HG02571 (cell line): ENCODE measurements around the gene TGFBI.
"Not testable (repeated sequence)": the region's sequence is repeated elsewhere in the genome, so short reads cannot be mapped to it uniquely, and the experiment has no call there.

Experiments used
- ATAC-seq: cut with Tn5 transposase; IDR thresholded peaks from one replicate; pipeline ENCODE4 v1.9.1; 2021; ENCODE audit warnings: mild to moderate bottlenecking, moderate library complexity; ENCODE audit not compliant: unreplicated experiment

The TGFBI gene

GRCh38 chr5:136043968-136044610, 15.3 kb downstream of the TGFBI start:
- no peak for ATAC-seq

- not testable (repeated sequence) for ATAC-seq
These were observed 16.2 kb downstream of the TGFBI start for GRCh38 chr5:136045026-136045425.

- no peak for ATAC-seq
These were observed 17.5 kb downstream of the TGFBI start for GRCh38 chr5:136046246-136046645.

GRCh38 chr5:136047858-136048257, 19.1 kb downstream of the TGFBI start:
- ATAC-seq, result no peak

GRCh38 chr5:136048966-136049365, 20.2 kb downstream of the TGFBI start:
- no peak for ATAC-seq

- ATAC-seq, result no peak
These were observed 22.9 kb downstream of the TGFBI start for GRCh38 chr5:136051486-136052220.

- no peak for ATAC-seq
These were observed 24.0 kb downstream of the TGFBI start for GRCh38 chr5:136052692-136053335.

- no peak for ATAC-seq
These were observed 24.8 kb downstream of the TGFBI start for GRCh38 chr5:136053336-136054141.

GRCh38 chr5:136054142-136055019, 25.6 kb downstream of the TGFBI start:
- ATAC-seq, result no peak

GRCh38 chr5:136055612-136056309, 27.0 kb downstream of the TGFBI start:
- no peak for ATAC-seq

GRCh38 chr5:136056336-136056735, 27.5 kb downstream of the TGFBI start:
- no peak for ATAC-seq

- ATAC-seq, result no peak
These were observed 28.1 kb downstream of the TGFBI start for GRCh38 chr5:136056771-136057335.

- ATAC-seq, result no peak
These were observed 28.7 kb downstream of the TGFBI start for GRCh38 chr5:136057401-136058038.

- ATAC-seq, result no peak
These were observed 29.5 kb downstream of the TGFBI start for GRCh38 chr5:136058039-136058971.

GRCh38 chr5:136058972-136059354, 30.2 kb downstream of the TGFBI start:
- no peak for ATAC-seq

- ATAC-seq, result no peak
These were observed 32.2 kb downstream of the TGFBI start for GRCh38 chr5:136060963-136061362.

GRCh38 chr5:136061630-136062365, 33.0 kb downstream of the TGFBI start:
- no peak for ATAC-seq
